GM23338 (cell line): Measurements from ENCODE around the gene MTFR1L. TPM values are rescaled to one million over a fixed set of nuclear protein-coding genes. Genes with fewer than 3 reads are reported as not detected.

Experiments
- ATAC-seq: fragments of 200-7000 bp; cut with Tn5 transposase; 3 replicates; pipeline ENCODE4 v1.9.1; 2020
- DNase-seq: peaks from one replicate; pipeline ENCODE4 v3.0.0-alpha.2; 2015; ENCODE audit warnings: low spot score
- H2AFZ ChIP-seq: fragments of 200-600 bp; sonication (generic); 2 replicates; pipeline ENCODE4 v1.8.0; 2016; ENCODE audit warnings: antibody characterized with exemption, mild to moderate bottlenecking, moderate library complexity
- H3F3A ChIP-seq: fragments of 200-600 bp; sonication (generic); replicated peaks from 2 replicates; pipeline ENCODE4 v1.8.0; 2017; ENCODE audit warnings: antibody characterized with exemption, mixed run types, low read depth
- H3K27ac ChIP-seq: fragments of 200-600 bp; sonication (generic); 2 replicates; pipeline ENCODE4 v1.6.1; 2016; ENCODE audit warnings: low read depth
- H3K27me3 ChIP-seq: fragments of 200-600 bp; sonication (generic); 2 replicates; pipeline ENCODE4 v1.8.0; 2016; ENCODE audit warnings: mild to moderate bottlenecking, mixed run types, moderate library complexity; ENCODE audit not compliant: insufficient read depth
- H3K36me3 ChIP-seq: fragments of 200-600 bp; sonication (generic); 2 replicates; pipeline ENCODE4 v1.8.0; 2016; ENCODE audit warnings: mild to moderate bottlenecking; ENCODE audit not compliant: insufficient read depth
- H3K4me1 ChIP-seq: fragments of 200-600 bp; sonication (generic); 2 replicates; pipeline ENCODE4 v1.8.0; 2016; ENCODE audit warnings: mild to moderate bottlenecking, moderate library complexity; ENCODE audit not compliant: insufficient read depth
- H3K4me2 ChIP-seq: fragments of 200-600 bp; sonication (generic); 2 replicates; pipeline ENCODE4 v1.7.1; 2017; ENCODE audit warnings: mixed run types
- H3K4me3 ChIP-seq: fragments of 200-600 bp; sonication (generic); 2 replicates; pipeline ENCODE4 v1.6.1; 2016; ENCODE audit warnings: mixed run types
- H3K79me2 ChIP-seq: fragments of 200-600 bp; sonication (generic); replicated peaks from 2 replicates; pipeline ENCODE4 v1.8.0; 2017; ENCODE audit warnings: mild to moderate bottlenecking; ENCODE audit not compliant: insufficient read depth
- H3K9me2 ChIP-seq: fragments of 200-600 bp; sonication (generic); 2 replicates; pipeline ENCODE4 v1.8.0; 2017; ENCODE audit not compliant: insufficient read depth
- H4K20me1 ChIP-seq: fragments of 200-600 bp; sonication (generic); replicated peaks from 2 replicates; pipeline ENCODE4 v1.8.0; 2017; ENCODE audit warnings: mild to moderate bottlenecking; ENCODE audit not compliant: insufficient read depth
- H3K27ac Mint-ChIP-seq: 2 replicates; pipeline ENCODE4 v1.8.0; 2020; ENCODE audit warnings: inconsistent platforms, mild to moderate bottlenecking, moderate library complexity, mixed read lengths
- H3K27me3 Mint-ChIP-seq: 3 replicates; pipeline ENCODE4 v1.8.0; 2022; ENCODE audit warnings: low read depth, mild to moderate bottlenecking, moderate library complexity, mixed read lengths, inconsistent platforms; ENCODE audit not compliant: insufficient read depth, poor library complexity
- H3K36me3 Mint-ChIP-seq: 3 replicates; pipeline ENCODE4 v1.8.0; 2021; ENCODE audit warnings: low read depth, mild to moderate bottlenecking, inconsistent platforms, moderate library complexity, mixed read lengths
- H3K4me1 Mint-ChIP-seq: 3 replicates; pipeline ENCODE4 v1.8.0; 2020; ENCODE audit warnings: mild to moderate bottlenecking, inconsistent platforms, mixed read lengths
- H3K4me3 Mint-ChIP-seq: 3 replicates; pipeline ENCODE4 v1.8.0; 2021; ENCODE audit warnings: moderate library complexity, mild to moderate bottlenecking, inconsistent platforms, mixed read lengths
- H3K9me3 Mint-ChIP-seq: 3 replicates; pipeline ENCODE4 v1.8.0; 2020; ENCODE audit warnings: moderate library complexity, mild to moderate bottlenecking, inconsistent platforms, mixed read lengths
- CREB1 ChIP-seq: fragments of 250-450 bp; sonication (Bioruptor Pico); IDR thresholded peaks from 2 replicates; pipeline ENCODE4 v1.5.0; 2020; ENCODE audit warnings: low read depth, mild to moderate bottlenecking, moderate library complexity
- CTCF ChIP-seq, 2 experiments: fragments of 200-600 bp in 1 of 2; sonication (generic) in 1 of 2; conservative IDR thresholded peaks; 2 replicates each; pipeline versions ENCODE4 v1.5.1 to v1.6.1; 2016 to 2017; ENCODE audit warnings: antibody characterized with exemption in 2 of 2, low read depth in 2 of 2, mild to moderate bottlenecking in 2 of 2, moderate library complexity in 1 of 2
- ETS1 ChIP-seq: IDR thresholded peaks from 2 replicates; pipeline ENCODE4 v1.6.1; 2016; ENCODE audit warnings: antibody characterized with exemption
- EZH2 ChIP-seq: fragments of 200-600 bp; sonication (generic); IDR thresholded peaks from one replicate; pipeline ENCODE4 v1.8.0; 2017; ENCODE audit warnings: antibody characterized with exemption, mild to moderate bottlenecking, low read depth; ENCODE audit not compliant: unreplicated experiment
- EZH2phosphoT487 ChIP-seq: fragments of 200-600 bp; sonication (generic); IDR thresholded peaks from one replicate; pipeline ENCODE4 v1.8.1; 2018; ENCODE audit warnings: antibody characterized with exemption; ENCODE audit not compliant: unreplicated experiment
- JUNB ChIP-seq: IDR thresholded peaks from one replicate; pipeline ENCODE4 v1.6.1; 2016; ENCODE audit warnings: antibody characterized with exemption; ENCODE audit not compliant: unreplicated experiment
- NANOG ChIP-seq: IDR thresholded peaks from 2 replicates; pipeline ENCODE4 v1.6.1; 2016; ENCODE audit warnings: antibody characterized with exemption, borderline replicate concordance
- POLR2AphosphoS5 ChIP-seq: IDR thresholded peaks from 2 replicates; pipeline ENCODE4 v1.6.1; 2016; ENCODE audit warnings: antibody characterized with exemption, low read depth
- REST ChIP-seq: IDR thresholded peaks from one replicate; pipeline ENCODE4 v1.6.1; 2018; ENCODE audit warnings: antibody characterized with exemption; ENCODE audit not compliant: unreplicated experiment
- STAT1 ChIP-seq: IDR thresholded peaks from one replicate; pipeline ENCODE4 v1.6.1; 2016; ENCODE audit warnings: antibody characterized with exemption; ENCODE audit not compliant: unreplicated experiment
- ZNF114 ChIP-seq: fragments of 250-450 bp; sonication (Bioruptor Pico); IDR thresholded peaks from 2 replicates; pipeline ENCODE4 v1.5.0; 2020; ENCODE audit warnings: mild to moderate bottlenecking, moderate library complexity
- ZNF331 ChIP-seq: fragments of 250-450 bp; sonication (Bioruptor Pico); IDR thresholded peaks from 2 replicates; pipeline ENCODE4 v1.5.0; 2020; ENCODE audit warnings: low read depth, mild to moderate bottlenecking, moderate library complexity
- ZNF462 ChIP-seq: fragments of 250-450 bp; sonication (Bioruptor Pico); IDR thresholded peaks from 2 replicates; pipeline ENCODE4 v1.5.0; 2020; ENCODE audit warnings: mild to moderate bottlenecking, moderate library complexity
- polyA plus RNA-seq: library from polyadenylated mRNA; unstranded; fragments of >200 nt; fragmentation: Nextera tagmentation; extraction: Ambion mirVana; gene quantifications from 2 replicates; pipeline ENCODE4 v1.2.1, GENCODE V29; 2016
- total RNA-seq: library from RNA; depleted of rRNA; stranded (reverse); fragments of >200 nt; shearing (Covaris generic); gene quantifications from 2 replicates; pipeline ENCODE4 v1.2.3, GENCODE V29; 2014

Gene MTFR1L
- total and polyA plus RNA-seq, 2 experiments from 2014 or later, result 14.8 to 22.7 TPM

- Histone ChIP-seq H3K27ac (no peak overlapping the region), H4K20me1 (no peaks in the 10 kb centered on the region; the same call in 1 of the 2 replicates), H3K4me1 (peaks cover 3% of the 10 kb centered on the region), H3F3A (peaks cover 4% of the 10 kb centered on the region; the same call in 1 of the 2 replicates), H3K9me2 (no peaks in the 10 kb centered on the region), H3K36me3 (no peaks in the 10 kb centered on the region), H3K4me3 (no peak overlapping the region), H2AFZ (no peak overlapping the region), H3K27me3 (no peaks in the 10 kb centered on the region), H3K4me2 (no peak overlapping the region), H3K79me2 (no peaks in the 10 kb centered on the region)
- H3K9me3 Mint-ChIP-seq, result no peaks in the 10 kb centered on the region
- no peak overlapping the region for H3K4me3 Mint-ChIP-seq
- DNase-seq, result no peak
- no peak for ATAC-seq
- peaks cover 17% of the 10 kb centered on the region for H3K27me3 Mint-ChIP-seq
- TF ChIP-seq CREB1 (no peak), ETS1 (no peak), STAT1 (no peak), ZNF462 (CRISPR knock-in tag) (no peak), REST (no peak), EZH2 (no peak), ZNF114 (CRISPR knock-in tag) (no peak), JUNB (no peak), NANOG (no peak), ZNF331 (CRISPR knock-in tag) (no peak), CTCF (conservative IDR thresholded peaks at IDR 0.05; ENCODE audit: low read depth in 2 of 2) (no peak), POLR2AphosphoS5 (no peak), EZH2phosphoT487 (no peak)
- H3K4me1 Mint-ChIP-seq, result peaks cover 17% of the 10 kb centered on the region
- H3K36me3 Mint-ChIP-seq, result no peaks in the 10 kb centered on the region
- H3K27ac Mint-ChIP-seq, result no peak overlapping the region
Measured at GRCh38 chr1:25793585-25794170, 26.1 kb upstream of the MTFR1L start.
